GM23338 (cell line): ENCODE measurements around the gene HS6ST2.

Experiments
- CTCF ChIP-seq, 2 experiments: fragments of 200-600 bp in 1 of 2; sonication (generic) in 1 of 2; conservative IDR thresholded peaks; 2 replicates each; pipeline versions ENCODE4 v1.5.1 to v1.6.1; 2016 to 2017; ENCODE audit warnings: antibody characterized with exemption in 2 of 2, low read depth in 2 of 2, mild to moderate bottlenecking in 2 of 2, moderate library complexity in 1 of 2
- JUNB ChIP-seq: IDR thresholded peaks from one replicate; pipeline ENCODE4 v1.6.1; 2016; ENCODE audit warnings: antibody characterized with exemption; ENCODE audit not compliant: unreplicated experiment
- POLR2AphosphoS5 ChIP-seq: IDR thresholded peaks from 2 replicates; pipeline ENCODE4 v1.6.1; 2016; ENCODE audit warnings: antibody characterized with exemption, low read depth

GRCh38 chrX:132990835-132991234 lies 32.4 kb upstream of the HS6ST2 start:
- TF ChIP-seq POLR2AphosphoS5: no peak
- TF ChIP-seq CTCF (conservative IDR thresholded peaks at IDR 0.05; ENCODE audit: low read depth in 2 of 2): no peak
- TF ChIP-seq JUNB: no peak
